Stimulated activated CD8-positive, alpha-beta memory T cell treated with anti-CD3 and anti-CD28 coated beads, Interleukin-7, amount 100 ng/mL, for 24 hours (primary cell): ENCODE data around the gene TRIM5.
"Not testable (repeated sequence)": the region's sequence is repeated elsewhere in the genome, so short reads cannot be mapped to it uniquely, and the experiment has no call there.

Source experiments
- DNase-seq: peaks from one replicate; pipeline ENCODE4 v3.0.0-alpha.2; 2020; ENCODE audit warnings: low read depth

TRIM5 gene

DNA sequence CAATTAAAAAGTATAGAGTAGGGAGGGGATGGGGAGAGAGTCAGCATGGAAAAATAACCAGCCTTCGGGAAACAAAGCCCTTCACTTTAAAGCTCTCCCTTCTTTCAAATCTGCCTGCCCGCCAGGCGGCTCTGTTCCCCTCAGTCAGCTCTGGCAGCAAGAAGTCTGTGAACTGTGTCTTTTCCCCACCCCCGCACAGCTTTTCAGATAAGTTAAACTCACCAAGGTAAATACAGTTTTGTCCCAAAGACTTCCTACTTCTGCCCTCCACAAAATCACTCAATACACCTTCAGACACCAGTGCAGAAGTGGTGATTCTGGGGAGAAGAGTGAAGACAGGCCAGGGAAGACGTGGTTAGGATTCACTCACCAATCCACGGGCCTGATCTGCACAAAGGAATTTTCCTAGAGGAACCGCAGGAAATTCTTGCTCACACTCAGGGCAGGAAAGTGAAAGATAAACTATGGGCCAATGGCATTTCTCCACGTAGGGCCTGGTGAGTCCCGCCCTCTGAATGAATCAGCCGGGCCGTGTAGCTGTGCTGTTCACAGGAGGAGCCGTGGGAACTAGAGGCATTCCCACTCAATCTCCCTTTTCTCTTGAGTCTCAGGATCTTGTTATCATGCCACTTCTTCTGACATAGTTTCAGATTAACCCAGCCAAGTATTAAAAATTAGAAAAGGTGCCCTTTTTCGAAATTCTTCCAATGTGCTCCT is at the start of gene TRIM5:
Gene TRIM5, minus strand, starts transcription at position 429 of the 717 bp plus-strand sequence. CDS start 4,897 bp downstream, outside the sequence.
- peak; percentile 52 for DNase-seq

DNA sequence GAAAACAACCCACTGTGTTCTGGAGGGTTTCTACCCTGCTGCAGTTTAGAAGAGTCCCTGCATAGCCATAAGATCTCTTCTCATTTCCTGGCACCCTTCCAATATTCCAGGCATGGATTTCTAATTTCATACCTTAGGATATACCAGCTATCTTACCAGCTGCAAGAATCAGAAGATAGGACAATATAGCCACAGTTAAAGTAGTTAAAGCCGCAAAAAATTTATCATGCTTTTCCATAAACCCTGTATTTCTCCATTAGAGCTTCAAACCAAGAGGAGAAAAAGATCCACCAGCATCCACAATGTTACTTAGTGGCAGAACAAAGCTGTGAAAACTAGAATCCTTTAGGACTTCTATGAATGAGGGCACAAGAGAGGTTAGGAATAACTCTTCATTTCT is 42.8 kb upstream of the TRIM5 start:
- DNase-seq, result no peak

GRCh38 chr11:5726351-5726750 is 41.5 kb upstream of the TRIM5 start:
- no peak for DNase-seq

GRCh38 chr11:5722622-5723021 is 37.7 kb upstream of the TRIM5 start:
- DNase-seq, result no peak

GRCh38 chr11:5719703-5720495 is 35.0 kb upstream of the TRIM5 start:
- no peak for DNase-seq

- not testable (repeated sequence) for DNase-seq
Observed at GRCh38 chr11:5716518-5716917, 31.6 kb upstream of the TRIM5 start.

DNA sequence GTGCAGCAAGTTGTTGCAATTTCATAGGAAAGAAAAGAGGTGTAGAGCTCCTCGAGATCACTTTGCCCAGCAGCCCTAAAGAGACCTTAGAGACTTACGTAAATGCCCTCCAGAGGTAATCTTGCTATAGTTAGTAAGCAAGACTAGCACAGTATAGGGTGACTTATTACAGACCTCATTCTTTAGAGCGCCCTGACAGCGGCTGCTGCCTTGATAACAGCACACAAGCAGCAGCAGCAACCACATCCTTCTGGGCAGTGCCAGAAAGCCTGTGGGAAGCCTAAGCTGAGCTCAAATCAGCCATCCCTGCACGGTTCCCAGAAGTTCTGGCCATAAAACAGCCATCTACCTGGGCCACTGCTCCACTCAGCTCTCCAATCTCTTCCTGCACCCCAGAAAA is 28.8 kb upstream of the TRIM5 start:
- no peak for DNase-seq

DNA sequence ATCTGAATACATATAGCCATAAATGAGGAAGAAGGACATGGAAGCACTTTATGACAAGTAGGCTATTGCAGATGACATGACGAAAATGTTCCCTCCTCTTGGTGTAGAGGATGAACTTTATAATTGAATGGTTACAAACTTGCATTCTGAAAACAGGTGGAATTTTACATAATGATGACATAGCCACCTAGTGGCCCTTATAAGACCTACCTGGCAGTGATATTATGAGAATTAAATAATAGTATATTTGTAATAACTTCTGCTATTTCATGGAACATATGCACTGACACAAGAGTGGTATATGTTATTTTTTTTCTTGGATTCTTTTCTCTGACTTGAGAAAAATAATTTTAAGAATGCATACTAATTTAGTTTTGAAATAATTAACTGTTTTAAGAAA is 27.6 kb upstream of the TRIM5 start:
- no peak for DNase-seq

DNA sequence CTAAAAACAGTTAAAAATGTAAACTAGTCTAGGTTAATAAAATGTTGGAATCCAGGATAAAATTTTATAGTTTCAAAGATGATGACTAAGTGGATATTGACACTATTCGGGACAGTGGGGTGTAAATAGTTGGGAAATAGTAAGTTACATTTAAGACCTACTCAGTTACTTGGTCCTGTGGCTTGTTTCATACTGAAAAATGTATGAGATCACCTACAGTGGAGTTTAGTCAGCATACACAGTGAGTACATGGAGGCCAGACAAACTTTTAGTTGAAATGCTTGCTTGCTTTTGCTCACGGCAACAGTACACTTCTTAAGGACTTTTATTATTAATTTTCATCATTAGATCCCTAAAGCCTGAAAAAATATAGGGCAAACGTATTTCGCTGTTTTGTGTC is 20.8 kb upstream of the TRIM5 start:
- DNase-seq, result no peak

DNA sequence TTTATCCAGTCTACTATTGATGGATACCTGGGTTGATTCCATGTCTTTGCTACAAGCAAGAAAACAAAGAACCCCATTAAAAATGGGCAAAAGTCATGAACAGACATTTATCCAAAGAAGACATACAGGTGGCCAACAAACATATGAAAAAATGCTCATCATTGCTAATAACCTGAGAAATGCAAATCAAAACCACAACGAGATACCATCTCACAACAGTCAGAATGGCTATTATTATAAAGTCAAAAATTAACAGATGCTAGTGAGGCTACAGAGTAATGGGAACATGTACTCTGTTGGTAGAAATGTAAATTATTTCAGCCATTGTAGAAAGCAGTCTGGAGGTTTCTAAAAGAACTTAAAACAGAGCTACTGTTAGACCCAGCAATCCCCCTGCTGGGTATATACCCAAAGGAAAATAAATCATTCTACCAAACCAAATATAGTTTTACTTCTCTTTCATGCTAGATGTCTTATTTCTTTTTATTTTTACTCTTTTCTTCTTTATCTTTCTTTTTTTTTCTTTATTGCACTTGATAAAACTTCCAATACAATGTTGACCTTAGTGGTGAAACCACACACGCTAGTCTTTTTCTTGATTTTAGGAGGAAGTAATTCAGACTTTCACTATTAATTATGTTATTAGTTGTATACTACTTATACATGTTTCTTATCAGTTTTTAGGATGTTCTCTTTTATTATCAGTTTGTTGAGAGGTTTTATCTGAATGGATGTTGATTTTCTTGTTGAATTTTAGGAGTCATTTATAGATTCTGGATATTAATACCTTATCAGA is 19.1 kb upstream of the TRIM5 start:
- DNase-seq, result no peak

GRCh38 chr11:5701055-5701577 is 16.2 kb upstream of the TRIM5 start:
- DNase-seq, result no peak

DNA sequence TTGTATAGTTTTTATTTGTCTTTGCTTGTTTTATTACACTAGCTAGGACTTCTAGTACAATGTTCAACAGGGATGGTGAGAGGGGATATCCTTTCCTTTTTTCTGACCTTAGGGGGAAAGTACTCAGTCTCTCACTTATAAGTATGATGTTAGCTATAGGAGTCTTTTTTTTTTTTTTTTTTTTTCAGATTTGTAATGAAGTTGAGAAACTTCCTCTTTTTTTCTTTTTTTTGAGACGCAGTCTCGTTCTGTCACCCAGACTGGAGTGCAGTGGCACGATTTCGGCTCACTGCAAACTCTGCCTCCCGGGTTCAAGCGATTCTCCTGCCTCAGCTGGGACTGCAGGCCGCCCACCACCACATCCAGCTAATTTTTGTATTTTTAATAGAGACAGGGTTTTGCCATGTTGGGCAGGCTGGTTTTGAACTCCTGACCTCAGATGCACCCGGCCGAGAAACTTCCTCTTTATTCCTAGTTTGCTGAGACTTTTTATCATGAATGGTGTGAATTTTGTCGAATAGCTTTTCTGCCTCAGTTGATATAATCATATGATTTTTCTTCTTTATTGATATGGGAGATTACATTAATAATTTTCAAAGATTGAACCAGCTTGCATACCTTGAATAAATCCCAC is 15.7 kb upstream of the TRIM5 start:
- no peak for DNase-seq

DNA sequence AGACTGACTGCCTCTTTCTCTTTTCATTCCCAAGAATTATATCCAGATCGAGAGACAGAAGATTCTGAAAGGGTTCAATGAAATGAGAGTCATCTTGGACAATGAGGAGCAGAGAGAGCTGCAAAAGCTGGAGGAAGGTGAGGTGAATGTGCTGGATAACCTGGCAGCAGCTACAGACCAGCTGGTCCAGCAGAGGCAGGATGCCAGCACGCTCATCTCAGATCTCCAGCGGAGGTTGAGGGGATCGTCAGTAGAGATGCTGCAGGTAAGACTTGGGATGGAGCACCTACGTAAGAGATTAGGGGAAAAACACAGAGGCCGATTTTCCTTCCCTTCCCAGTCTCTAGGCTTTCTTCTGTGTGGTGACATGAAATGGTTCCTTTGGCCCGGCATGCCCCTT is 13.4 kb upstream of the TRIM5 start:
- DNase-seq, result no peak

DNA sequence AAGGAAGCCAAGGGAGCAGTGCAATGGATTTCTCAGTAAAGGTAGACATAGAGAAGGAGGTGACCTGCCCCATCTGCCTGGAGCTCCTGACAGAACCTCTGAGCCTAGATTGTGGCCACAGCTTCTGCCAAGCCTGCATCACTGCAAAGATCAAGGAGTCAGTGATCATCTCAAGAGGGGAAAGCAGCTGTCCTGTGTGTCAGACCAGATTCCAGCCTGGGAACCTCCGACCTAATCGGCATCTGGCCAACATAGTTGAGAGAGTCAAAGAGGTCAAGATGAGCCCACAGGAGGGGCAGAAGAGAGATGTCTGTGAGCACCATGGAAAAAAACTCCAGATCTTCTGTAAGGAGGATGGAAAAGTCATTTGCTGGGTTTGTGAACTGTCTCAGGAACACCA is 11.3 kb upstream of the TRIM5 start:
- no peak for DNase-seq

GRCh38 chr11:5695580-5695979 is 10.7 kb upstream of the TRIM5 start:
- no peak for DNase-seq

GRCh38 chr11:5694642-5695041 is 9.8 kb upstream of the TRIM5 start:
- no peak for DNase-seq

DNA sequence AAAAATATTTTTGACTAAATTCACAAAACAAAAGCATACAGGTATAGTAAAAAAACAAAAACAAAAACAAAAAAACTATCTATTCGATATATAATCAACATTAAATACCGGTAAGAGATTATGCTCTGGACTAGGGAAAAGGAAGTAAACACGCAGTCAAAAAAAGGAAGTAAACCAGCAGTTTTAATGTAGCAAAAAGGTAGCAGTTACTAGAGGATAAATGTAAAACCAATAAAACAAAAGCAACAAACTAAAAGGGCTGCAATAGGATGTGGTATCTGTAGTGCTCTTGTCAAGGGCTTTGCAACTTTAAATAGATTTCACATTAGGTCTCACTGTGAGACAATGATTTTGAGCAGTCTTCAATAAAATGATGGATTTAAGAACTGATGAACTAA is 7.1 kb upstream of the TRIM5 start:
- DNase-seq, result no peak

DNA sequence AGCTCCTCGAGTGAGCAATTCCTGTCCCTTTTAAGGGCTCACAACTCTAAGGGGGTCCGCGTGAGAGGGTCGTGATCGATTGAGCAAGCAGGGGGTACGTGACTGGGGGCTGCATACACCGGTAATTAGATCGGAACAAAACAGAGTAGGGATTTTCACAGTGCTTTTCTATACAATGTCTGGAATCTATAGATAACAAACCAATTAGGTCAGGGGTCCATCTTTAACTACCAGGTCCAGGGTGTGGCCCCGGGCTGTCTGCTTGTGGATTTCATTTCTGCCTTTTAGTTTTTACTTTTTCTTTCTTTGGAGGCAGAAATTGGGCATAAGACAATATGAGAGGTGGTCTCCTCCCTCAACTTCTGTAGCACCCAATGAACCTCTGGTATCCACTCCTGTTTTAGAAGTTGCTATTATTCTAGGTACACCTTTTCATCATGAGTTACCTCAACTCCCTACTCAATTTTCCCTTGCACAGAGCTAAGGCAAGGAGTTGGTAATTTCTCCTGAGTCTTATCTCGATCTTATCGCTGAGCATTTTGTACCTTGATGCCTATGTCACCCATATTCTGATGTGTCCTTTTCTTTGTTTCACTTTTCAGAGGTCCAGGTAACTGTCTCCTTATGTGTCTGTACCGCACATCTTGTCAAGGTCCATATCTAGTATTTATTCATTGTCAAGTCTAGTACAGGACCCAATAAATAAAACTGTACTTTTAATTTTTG is 6.5 kb upstream of the TRIM5 start:
- not testable (repeated sequence) for DNase-seq

DNA sequence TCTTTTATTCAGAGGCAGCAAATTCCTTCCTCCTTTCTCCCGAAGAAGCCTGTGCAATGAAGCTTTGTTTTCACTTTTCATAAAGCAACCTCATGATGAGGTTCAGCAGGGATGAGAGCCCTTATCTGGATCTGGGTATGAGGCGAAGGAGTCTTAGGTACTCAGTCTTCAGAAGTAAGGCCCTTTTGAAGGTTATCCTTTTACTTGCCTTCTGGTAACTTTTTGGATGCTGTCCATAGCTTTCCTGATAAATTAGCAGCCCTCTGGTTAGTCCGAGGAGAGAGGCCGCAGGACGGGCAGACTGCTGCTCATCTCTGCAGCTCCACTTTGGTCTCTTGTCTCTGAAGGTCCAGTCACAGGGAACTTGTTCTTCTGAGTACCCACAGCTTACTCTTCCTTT is 5.9 kb upstream of the TRIM5 start:
- DNase-seq, result no peak

DNA sequence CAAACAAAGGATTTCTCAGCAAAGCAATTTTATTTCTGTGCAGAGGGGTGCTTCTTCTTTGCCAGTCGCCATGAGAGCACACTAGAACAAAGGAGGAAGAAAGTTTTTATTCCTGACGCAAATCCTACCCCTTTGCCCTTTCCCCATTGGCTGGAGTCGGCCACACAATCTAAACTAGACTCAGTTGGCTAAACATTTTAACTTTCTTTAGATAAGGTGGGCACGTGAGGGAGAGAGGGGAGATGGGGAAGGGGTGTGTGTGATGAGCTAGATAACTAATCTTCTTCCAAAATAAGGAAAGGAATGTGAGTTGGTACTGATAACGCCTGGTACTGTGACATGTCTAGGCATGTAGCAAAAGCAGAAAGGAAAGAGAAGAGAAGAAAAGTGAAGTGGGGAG is 5.3 kb upstream of the TRIM5 start:
- DNase-seq, result no peak

- DNase-seq, result no peak
Observed at GRCh38 chr11:5689551-5689983, 4.7 kb upstream of the TRIM5 start, which contains the start of gene TRIM22. TRIM22 (plus strand) TSS chr11:5689790; CDS start chr11:5696233, 6,443 bp downstream.
